Non-pigmented ciliary epithelial cell (primary cell): Measurements from ENCODE around the gene SPECC1L.
"Not testable (repeated sequence)": the region's sequence is repeated elsewhere in the genome, so short reads cannot be mapped to it uniquely, and the experiment has no call there.

Experiments used
- DNase-seq: peaks from one replicate; pipeline ENCODE4 v3.0.0-alpha.2; 2010; ENCODE audit warnings: low read depth

The SPECC1L gene

GRCh38 chr22:24245584-24246561 lies 24.8 kb upstream of the SPECC1L start:
- DNase-seq: not testable (repeated sequence)

- no peak for DNase-seq
These were observed 23.6 kb upstream of the SPECC1L start for GRCh38 chr22:24247011-24247507.

- DNase-seq: peak; percentile 75
These were observed 22.9 kb upstream of the SPECC1L start for GRCh38 chr22:24247564-24248344.

- not testable (repeated sequence) for DNase-seq
These were observed 22.0 kb upstream of the SPECC1L start for GRCh38 chr22:24248611-24249010.

- DNase-seq: not testable (repeated sequence)
These were observed 21.2 kb upstream of the SPECC1L start for GRCh38 chr22:24249413-24249812.

- DNase-seq: not testable (repeated sequence)
These were observed 19.3 kb upstream of the SPECC1L start for GRCh38 chr22:24251286-24251685.

- DNase-seq: not testable (repeated sequence)
These were observed 17.5 kb upstream of the SPECC1L start for GRCh38 chr22:24253126-24253525.

- not testable (repeated sequence) for DNase-seq
These were observed 14.5 kb upstream of the SPECC1L start for GRCh38 chr22:24256136-24256535.

GRCh38 chr22:24256736-24257135 lies 13.9 kb upstream of the SPECC1L start:
- not testable (repeated sequence) for DNase-seq

GRCh38 chr22:24259459-24259858 lies 11.2 kb upstream of the SPECC1L start:
- DNase-seq: peak; percentile 31

- not testable (repeated sequence) for DNase-seq
These were observed 8.4 kb upstream of the SPECC1L start for GRCh38 chr22:24262185-24262749.

GRCh38 chr22:24263479-24263878 lies 7.2 kb upstream of the SPECC1L start:
- not testable (repeated sequence) for DNase-seq

- not testable (repeated sequence) for DNase-seq
These were observed 6.2 kb upstream of the SPECC1L start for GRCh38 chr22:24264329-24264896.

GRCh38 chr22:24265734-24266133 lies 4.9 kb upstream of the SPECC1L start:
- DNase-seq: no peak

- not testable (repeated sequence) for DNase-seq
These were observed 4.1 kb upstream of the SPECC1L start for GRCh38 chr22:24266495-24266894.

- no peak for DNase-seq
These were observed 789 bp downstream of the SPECC1L start for GRCh38 chr22:24271386-24271854.

- not testable (repeated sequence) for DNase-seq
These were observed 2.4 kb downstream of the SPECC1L start for GRCh38 chr22:24273031-24273430.

GRCh38 chr22:24273906-24274305 lies 3.3 kb downstream of the SPECC1L start:
- DNase-seq: not testable (repeated sequence)

GRCh38 chr22:24274696-24275405 lies 4.2 kb downstream of the SPECC1L start:
- not testable (repeated sequence) for DNase-seq

GRCh38 chr22:24280363-24280762 lies 9.7 kb downstream of the SPECC1L start:
- DNase-seq: not testable (repeated sequence)

GRCh38 chr22:24282401-24282800 lies 11.8 kb downstream of the SPECC1L start:
- DNase-seq: no peak
